GM18909 (cell line): ENCODE data around the gene ART4.

Experiments
- ATAC-seq: cut with Tn5 transposase; IDR thresholded peaks from one replicate; pipeline ENCODE4 v1.9.1; 2021; ENCODE audit warnings: mild to moderate bottlenecking; ENCODE audit not compliant: unreplicated experiment, poor library complexity

Gene ART4, protein sequence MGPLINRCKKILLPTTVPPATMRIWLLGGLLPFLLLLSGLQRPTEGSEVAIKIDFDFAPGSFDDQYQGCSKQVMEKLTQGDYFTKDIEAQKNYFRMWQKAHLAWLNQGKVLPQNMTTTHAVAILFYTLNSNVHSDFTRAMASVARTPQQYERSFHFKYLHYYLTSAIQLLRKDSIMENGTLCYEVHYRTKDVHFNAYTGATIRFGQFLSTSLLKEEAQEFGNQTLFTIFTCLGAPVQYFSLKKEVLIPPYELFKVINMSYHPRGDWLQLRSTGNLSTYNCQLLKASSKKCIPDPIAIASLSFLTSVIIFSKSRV

DNA sequence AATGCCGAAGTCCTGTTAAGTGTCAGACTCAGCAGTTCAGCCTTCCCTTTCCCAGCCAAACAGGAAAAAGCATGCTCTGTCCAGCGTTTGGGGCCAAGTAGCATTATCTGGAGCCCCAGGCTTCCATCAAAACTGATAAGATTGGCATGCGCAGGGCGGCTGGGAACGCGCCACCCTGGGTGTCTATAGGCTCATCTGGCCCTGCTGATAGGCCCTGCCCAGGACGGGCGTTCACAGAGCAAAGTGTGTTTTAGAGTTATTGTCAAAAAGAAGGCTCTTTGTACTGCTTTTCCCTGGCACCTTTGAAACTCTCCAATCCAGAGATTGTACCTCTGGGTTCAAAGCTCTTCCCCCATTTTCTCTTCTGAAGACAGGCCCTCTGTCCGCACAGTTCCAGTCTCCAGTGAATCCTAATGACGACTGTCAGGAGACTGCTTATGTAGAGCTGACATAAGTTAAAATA is at the start of gene ART4:
Gene ART4 (minus strand): TSS at position 102 of the 463 bp plus-strand sequence. CDS start 413 bp downstream, outside the sequence.
- no peak for ATAC-seq

DNA sequence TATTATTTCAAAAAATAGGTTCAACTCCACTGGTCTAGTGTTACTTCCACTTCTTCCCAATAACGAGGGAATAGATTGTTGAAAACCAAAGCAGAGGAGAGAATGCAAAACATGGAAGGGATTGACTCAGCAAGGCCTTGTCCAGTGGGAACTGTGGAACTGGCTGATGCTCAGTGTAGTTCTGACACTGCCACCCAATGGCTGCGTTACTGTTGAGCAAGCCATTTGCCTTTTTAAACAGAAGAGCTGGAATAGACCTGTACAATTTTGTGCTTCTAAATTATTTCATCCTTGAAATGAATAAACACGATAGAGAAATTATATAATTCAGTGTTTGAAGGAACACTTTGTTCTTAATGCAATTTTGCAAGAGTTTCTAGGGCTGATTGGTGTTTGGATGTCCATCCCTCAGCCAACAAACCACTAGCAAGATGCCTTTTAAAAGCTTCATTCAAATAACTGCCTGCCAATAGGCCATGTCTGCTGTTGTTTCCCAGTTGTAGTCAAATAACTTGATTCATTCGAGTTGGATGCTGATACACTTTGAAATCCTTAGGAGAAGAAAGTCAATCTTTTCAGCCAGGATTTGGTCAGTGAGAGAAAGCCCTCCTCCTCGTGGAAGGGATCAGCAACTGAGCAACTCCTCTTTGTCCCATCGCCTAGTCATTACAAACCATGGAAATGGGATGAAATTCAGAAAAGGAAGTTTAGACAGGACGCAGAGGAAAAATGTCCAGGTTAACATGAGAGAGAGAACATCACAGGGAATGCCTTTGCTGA is 49.6 kb upstream of the ART4 start:
- ATAC-seq = no peak

DNA sequence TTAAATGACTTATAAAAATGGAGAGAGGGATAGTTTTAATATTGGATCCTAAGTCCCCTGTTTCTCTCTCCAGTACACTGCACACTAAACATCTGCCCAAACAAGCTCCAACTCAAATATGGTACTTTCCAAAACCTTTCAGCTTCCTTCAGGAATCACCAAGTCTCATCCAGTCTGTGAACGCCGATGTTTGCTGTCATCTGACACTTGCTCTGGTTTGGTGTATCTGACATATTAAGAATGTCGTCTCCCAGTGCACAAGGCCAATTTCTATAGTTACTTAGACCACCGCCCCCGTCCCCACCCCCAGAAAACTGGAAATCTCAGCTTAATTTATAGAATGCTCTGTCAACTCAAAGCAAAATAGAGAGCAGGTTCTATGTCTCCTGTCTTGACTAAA is 47.4 kb upstream of the ART4 start:
- ATAC-seq = no peak

DNA sequence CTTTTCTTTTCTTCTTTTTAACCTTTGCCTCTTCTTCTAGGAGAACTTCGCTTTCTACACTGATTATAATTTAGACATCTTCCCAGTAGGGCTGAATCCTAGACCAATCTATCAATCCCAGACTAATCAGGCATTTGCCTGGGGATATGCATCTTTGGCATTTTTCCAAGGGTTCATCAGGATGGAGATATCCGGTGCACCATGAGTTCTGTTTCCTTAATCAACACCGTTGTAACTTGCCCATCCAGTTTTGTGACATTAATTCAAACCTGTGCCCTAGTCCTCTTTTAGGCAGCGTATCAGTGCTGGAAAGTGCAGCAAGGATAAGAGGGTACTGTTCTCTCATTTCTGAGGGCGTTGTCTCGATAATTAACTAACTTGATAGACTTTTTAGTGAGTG is 42.9 kb upstream of the ART4 start:
- ATAC-seq = no peak

DNA sequence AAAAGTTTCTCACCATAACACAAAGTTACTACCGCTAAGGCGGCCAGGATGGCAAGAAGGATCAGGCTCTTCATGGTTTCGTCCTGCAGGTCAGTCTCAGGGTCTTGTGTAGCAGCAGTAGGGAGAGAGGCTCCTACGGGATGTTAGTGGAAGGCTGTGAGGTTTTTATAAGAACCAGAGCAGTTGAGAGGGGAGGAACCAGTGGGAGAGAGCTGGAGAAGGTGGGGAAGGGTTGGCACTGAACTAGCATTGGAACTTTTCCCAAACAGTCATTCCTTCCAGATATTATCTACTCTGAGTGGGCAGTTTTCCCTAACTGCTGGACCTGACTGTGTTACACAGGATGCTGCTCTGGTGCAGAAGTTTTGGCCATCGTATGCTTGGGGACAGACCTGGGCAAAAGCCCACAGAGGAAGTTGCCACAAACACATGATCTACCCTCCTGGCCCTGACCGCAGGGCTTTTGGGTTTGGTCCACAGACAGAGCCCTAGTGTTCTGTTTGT is 42.4 kb upstream of the ART4 start, which contains the start of gene MGP:
Gene MGP (minus strand): TSS at position 137 of the 504 bp plus-strand sequence. CDS start 63 bp downstream, at position 74.
- ATAC-seq = peak; percentile 38

DNA sequence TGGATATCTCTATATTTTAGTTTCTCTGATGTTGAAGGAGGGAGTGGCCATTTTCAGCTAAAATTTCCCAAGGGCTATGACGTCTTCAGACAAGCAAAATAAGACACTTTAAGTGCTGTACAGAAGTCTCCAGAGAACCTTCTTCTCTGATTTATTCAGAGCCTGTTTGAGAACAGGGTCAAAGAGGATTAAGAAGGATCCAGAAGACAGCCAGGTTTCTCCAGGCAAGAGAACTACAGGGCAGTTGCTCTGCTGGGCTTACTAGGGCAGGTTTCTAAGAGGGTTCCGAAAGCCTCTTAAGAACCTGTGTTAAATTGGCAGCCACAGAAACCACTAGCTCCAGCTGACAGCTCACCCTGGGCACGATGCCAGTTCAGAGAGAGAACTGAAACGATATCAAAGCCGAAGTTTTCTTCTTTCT is 41.1 kb upstream of the ART4 start:
- ATAC-seq = peak; percentile 96

DNA sequence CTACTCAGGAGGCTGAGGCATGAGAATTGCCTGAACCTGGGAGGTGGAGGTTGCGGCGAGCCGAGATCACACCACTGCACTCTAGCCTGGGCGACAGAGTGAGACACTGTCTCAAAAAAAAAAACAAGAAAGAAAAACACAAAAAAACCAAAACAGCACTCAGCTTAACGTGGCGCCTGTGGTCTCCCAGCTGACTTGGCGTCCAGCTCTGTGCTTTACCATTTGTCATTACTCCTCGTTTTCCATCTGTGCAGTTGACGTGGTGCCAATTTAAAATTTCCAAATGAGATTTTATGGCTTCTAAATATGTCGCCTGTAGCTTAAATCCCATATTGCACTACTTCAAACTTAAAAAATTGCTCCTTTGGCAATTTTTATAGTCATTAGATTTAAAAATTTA is 40.4 kb upstream of the ART4 start:
- no peak for ATAC-seq

DNA sequence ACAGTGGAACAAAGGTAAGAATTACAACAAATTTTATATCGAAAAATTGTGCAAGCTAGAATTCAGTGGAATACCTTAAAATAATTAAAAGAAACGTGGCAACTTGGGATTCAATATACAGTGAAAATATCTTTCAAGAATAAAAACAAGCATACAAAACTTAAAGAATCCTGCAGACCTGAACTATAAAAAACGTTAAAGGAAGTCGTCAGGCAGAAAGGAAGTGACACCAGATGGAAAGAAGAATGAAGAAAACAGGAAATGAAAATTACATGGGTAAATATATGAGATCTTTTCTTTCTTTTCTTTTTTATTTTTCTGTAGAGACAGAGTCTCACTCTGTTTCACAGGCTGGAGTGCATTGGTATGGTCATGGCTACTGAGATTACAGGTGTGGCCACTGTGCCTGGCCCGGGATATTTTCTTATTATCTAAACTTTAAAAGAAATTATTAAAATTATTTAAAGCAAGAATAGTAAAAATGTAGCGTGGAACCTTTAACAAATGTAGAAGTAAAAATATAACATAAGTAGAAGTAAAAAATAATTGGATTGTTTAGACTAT is 37.6 kb upstream of the ART4 start:
- no peak for ATAC-seq

DNA sequence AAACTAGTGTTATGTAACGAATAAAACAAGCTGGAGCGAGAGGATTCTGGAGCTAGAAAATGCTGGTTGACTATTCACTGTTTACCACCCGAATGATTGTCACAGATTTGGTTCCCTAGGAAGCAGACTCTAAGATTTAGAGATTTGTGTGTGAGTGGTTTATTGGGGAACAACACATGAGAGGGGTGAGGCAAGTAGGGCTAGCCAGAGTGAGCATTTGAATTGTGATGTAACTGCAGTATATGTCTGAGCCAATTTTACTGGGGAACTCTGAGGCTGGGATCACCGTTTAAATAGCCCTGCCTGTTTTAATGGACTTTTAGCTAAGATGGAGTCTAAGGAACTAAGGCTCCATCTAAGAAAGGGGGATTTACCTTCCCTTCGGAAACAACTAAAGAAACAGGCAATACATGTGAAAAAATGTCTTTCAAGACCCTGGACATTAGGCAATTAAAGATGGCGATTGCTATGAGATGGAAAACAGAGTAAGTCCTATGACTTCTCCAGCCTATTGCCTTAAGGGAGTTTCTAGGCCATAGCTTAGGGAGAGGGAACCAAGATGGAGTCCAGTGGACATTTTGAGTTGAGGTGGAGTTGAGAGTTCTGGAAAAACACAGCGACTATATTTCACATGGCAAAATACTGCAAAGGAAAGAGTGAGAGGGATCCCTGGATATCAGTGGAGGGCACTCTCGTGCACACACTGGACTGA is 36.1 kb upstream of the ART4 start:
- no peak for ATAC-seq

DNA sequence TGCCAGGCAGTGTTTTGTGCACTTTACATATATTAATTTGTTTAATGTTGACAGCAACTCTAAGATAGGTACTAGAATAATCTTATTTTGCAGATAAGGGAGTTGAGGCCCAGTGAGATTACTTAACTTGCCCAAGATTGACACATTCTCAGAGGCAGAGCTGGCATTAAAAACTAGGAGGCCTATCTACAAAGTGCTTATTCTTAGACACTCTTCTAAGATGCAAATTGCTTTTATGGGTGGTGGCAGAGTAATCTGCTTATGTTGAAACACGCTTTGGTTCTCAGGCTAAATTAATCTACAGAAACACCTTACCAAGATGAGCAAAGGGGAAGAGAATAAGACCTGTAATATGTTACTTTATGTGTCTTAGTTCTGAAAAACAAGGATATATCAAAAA is 35.2 kb upstream of the ART4 start:
- no peak for ATAC-seq

DNA sequence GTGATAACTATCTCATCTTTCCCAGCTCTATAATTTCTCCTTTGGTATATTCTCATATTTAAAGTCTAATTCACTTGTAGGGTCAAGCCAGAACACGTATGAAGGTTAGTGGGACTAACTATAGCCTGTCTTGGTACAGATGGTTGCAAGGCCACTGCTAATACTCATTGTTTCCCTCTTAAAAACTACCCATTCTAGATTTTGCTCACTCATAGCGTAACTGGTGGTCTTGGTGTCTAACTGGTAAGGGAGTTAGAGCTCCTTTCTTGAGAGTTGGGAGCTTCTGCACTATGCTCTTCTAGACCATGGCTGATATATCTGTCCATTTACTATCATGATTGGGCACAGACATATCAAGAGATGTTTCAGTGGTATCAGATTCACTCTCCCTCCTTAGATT is 33.5 kb upstream of the ART4 start:
- ATAC-seq = no peak

DNA sequence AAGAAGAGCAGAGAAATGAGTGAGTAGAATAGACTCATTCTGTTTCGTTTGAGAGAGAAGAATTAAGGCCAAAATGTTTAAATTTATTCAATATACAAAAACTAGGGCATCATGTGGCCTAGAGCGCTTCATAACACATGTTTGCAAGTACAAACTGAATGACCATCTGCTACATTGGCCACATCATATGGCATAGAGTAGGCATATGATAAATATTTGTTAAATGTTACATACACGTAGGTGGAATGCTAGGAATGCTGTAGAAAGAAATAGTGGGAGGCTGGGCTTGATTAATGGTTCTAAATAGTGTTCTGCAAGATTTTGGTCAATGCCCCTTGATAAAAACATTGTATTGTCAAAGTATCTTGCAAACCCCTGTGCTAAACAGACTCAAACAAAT is 31.6 kb upstream of the ART4 start:
- ATAC-seq = no peak

DNA sequence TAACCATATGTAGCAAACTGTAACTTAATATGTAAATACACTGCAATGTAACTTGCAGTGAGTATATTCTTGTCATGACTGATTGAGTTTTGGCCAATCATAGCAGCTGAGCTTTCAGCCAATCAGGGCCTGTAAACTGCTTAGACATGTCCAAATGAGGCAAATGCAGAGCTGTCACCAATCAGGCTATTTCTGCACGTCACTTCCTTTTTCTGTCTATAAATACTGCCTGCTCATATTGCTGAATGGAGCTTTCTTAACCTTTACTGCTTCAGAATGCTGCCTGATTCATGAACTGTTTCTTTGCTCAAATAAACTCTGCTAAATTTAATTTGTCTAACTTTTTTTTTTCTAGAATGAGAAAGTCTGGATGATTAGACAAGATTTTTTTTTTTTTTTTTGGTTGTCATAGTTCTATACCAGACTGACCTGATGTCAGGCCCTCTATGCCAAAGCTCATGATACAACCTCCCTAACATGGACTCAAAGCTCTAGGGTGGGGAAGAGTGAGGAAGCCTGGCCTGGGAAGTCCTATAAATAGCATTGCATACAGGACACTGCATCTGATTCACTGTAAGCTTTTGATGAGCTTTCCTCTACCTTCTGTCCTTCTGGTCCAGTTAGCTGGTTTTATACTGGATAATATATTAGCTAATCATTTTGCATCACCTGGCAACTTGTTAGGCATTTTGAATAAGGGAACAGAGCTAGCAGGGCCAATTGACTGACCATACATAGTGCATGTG is 30.3 kb upstream of the ART4 start:
- ATAC-seq = no peak

DNA sequence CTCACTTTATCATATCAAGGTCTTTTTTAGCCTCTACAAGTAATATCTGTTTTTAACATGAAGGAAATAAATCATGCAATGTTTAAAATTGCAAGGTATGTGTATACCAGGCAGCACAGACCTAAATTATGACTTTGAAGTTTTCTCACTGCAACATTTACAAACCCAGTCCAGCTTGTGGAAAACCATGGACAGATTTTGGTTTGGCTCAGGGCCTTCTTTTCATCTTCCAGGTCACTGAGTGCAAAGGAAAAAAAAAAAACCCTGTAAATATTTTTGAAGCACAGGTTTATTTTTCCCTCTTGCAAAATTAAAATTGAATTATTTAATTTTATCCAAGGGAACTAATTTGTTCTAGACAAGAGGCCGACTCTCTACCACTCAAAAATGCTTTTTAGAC is 28.6 kb upstream of the ART4 start:
- ATAC-seq = no peak

DNA sequence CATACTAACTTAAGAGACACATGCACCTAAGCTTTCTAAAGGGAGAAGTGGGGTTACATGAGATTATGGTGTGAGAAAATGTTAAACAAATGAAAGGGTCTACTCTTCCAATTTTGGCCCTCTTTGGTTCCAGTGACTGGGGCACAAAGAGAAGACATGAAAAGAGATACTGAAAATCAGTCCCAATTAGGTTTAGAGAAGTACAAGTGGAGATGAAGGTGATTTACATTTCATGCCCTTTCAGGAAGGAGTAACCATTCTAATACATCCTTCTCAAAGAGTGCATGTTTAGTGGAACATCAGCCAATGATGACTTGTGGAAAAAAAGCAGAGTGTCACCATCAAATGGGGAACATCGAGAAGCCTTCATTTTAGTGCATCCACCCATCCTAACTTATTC is 27.9 kb upstream of the ART4 start:
- ATAC-seq = no peak

DNA sequence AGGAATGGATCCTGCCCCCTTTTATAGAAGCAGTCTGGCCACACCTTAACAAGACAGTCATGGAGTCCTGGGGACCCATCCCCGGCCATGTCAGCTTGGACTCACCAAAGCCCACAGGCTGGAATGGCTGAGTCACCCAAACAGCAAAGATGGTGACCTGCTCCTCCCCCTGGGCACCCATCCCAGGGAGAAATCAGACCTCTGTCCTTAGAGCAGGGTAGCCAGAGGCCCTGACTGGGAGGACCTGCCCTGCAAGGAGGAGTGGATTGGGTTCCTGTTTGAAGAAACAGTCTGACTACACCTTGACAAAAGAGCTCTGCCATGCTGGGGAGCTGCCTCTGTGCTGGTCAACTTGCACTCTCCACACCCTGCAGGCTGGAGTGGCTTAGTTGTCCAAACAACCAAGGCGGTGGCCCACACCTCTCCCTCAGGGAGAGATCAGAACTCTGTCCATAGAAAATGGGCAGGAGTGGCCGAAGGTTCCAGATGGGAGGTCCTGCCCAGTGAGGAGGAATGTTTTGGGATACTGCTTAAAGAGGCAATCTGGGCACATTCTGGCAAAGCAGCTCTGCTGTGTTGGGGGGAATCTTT is 25.7 kb upstream of the ART4 start:
- ATAC-seq = no peak

DNA sequence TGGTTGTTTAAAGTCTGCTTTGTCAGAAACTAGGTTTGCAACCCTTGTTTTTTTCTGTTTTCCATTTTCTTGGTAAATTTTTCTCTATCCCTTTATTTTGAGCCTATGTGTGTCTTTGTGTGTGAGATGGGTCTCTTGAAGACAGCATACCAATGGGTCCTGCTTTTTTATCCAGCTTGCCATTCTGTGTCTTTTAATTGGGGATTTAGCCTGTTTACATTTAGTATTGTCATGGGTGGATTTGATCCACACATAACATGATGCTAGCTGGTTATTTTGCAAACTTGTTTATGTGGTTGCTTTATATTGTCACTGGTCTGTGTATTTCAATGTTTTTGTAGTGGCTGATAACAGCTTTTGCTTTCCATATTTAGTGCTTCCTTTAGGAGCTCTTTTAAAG is 17.2 kb upstream of the ART4 start:
- ATAC-seq = no peak

DNA sequence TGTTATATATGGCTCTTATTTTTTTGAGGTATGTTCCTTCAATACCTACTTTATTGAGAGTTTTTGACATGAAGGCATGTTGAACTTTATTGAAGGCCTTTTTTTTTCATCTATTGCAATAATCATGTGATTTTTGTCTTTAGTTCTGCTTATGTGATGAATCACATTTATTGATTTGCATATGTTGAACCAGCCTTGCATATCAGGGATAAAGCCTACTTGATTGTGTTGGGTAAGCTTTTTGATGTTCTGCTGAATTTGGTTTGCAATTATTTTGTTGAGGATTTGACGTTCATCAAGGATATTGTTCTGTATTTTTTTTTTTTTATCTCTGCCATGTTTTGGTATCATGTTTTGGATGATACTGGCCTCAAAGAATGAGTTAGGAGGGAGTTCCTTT is 15.2 kb upstream of the ART4 start:
- ATAC-seq = no peak

DNA sequence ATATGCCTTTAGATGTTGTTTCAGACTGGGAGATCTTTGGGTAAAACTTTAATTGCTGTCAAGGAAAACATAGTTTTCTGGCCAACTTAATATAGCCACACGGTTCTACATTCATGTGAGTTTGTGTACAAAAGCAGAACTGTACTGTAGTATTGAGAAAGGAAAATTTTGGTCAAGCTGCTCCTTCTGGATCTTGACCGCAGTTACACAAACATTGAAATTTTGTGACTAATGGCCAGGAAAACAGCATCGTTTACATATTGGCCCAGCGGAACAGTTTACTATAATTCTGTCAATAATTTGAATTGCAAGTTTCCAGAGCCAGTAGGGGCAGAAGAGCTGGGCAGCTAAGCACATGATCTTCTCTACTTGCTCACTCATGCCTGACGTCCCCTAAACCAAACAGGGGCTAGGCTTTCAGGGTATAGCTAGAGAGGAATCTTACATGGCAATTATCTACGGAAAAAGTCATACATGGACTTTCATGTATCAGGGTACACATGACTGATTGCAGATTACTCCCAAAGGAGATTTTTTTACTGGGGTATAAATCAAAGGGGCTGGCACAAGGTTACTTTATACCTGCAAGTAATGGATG is 11.4 kb upstream of the ART4 start:
- ATAC-seq = no peak
